HepG2 (cell line): ENCODE results near the gene BIRC2. TPM values are rescaled to one million over a fixed set of nuclear protein-coding genes. Genes with fewer than 3 reads are reported as not detected.

ENCODE experiments used
- AGO1 ChIP-seq: fragments of 200-400 bp; formaldehyde crosslinking; IDR thresholded peaks from 2 replicates; pipeline ENCODE4 v1.6.1; 2017; ENCODE audit warnings: mild to moderate bottlenecking, low read depth, low read length, moderate library complexity; ENCODE audit not compliant: poor library complexity, severe bottlenecking
- AGO2 ChIP-seq: fragments of 200-400 bp; formaldehyde crosslinking; optimal IDR thresholded peaks from 2 replicates; pipeline ENCODE3; 2017; ENCODE audit warnings: mild to moderate bottlenecking, low read depth, low read length, moderate library complexity
- CCDC6 ChIP-seq: sonication (generic); formaldehyde crosslinking; IDR thresholded peaks from 2 replicates; pipeline ENCODE4 v1.8.1; 2022; ENCODE audit warnings: mild to moderate bottlenecking, missing genetic modification reagents, moderate library complexity
- CHCHD3 ChIP-seq: sonication (generic); formaldehyde crosslinking; IDR thresholded peaks from 2 replicates; pipeline ENCODE4 v1.8.0; 2022; ENCODE audit warnings: mild to moderate bottlenecking, missing genetic modification reagents, moderate library complexity
- GPN1 ChIP-seq: sonication (generic); formaldehyde crosslinking; IDR thresholded peaks from 2 replicates; pipeline ENCODE4 v1.5.1; 2020; ENCODE audit warnings: missing genetic modification reagents, borderline replicate concordance
- IRX3 ChIP-seq: sonication (generic); formaldehyde crosslinking; IDR thresholded peaks from 2 replicates; pipeline ENCODE4 v1.8.1; 2023; ENCODE audit warnings: mild to moderate bottlenecking, low read depth, missing genetic modification reagents, borderline replicate concordance
- ISX ChIP-seq: sonication (generic); formaldehyde crosslinking; conservative IDR thresholded peaks from 2 replicates; pipeline ENCODE4 v1.5.0; 2020; ENCODE audit warnings: missing genetic modification reagents
- NONO ChIP-seq, 2 experiments: fragments of 450-650 bp in 1 of 2; sonication (generic) in 1 of 2; formaldehyde crosslinking in 1 of 2; IDR thresholded peaks in 1 of 2; conservative IDR thresholded peaks in 1 of 2; 2 replicates each; pipeline versions ENCODE4 v1.6.1 to v1.8.0; 2017 to 2022; ENCODE audit warnings: mild to moderate bottlenecking in 1 of 2, missing genetic modification reagents in 1 of 2, moderate library complexity in 1 of 2
- PAXIP1 ChIP-seq: sonication (generic); formaldehyde crosslinking; conservative IDR thresholded peaks from 2 replicates; pipeline ENCODE4 v1.4.0; 2020; ENCODE audit warnings: mild to moderate bottlenecking, missing genetic modification reagents, moderate library complexity
- REXO4 ChIP-seq: sonication (generic); formaldehyde crosslinking; IDR thresholded peaks from 2 replicates; pipeline ENCODE4 v1.8.0; 2022; ENCODE audit warnings: missing genetic modification reagents, mild to moderate bottlenecking, borderline replicate concordance
- SRF ChIP-seq: IDR thresholded peaks from 2 replicates; pipeline ENCODE4 v1.6.1; 2011; ENCODE audit warnings: mild to moderate bottlenecking, low read depth, low read length, moderate library complexity
- SRSF1 ChIP-seq: fragments of 200-400 bp; formaldehyde crosslinking; optimal IDR thresholded peaks from 2 replicates; pipeline ENCODE3; 2017; ENCODE audit warnings: mild to moderate bottlenecking, low read depth, low read length, moderate library complexity
- TCF12 ChIP-seq, 2 experiments: fragments of 450-650 bp in 1 of 2; sonication (generic) in 1 of 2; formaldehyde crosslinking in 1 of 2; IDR thresholded peaks; 2 replicates each; pipeline versions ENCODE4 v1.6.1 to v1.8.0; 2017 to 2022; ENCODE audit warnings: antibody characterized with exemption in 1 of 2, mild to moderate bottlenecking in 1 of 2, missing genetic modification reagents in 1 of 2, moderate library complexity in 1 of 2
- YY1 ChIP-seq: IDR thresholded peaks from 2 replicates; pipeline ENCODE4 v1.6.1; 2011; ENCODE audit warnings: low read length, low read depth, moderate library complexity, mild to moderate bottlenecking; ENCODE audit not compliant: insufficient read depth, insufficient replicate concordance
- ZNF17 ChIP-seq: sonication (generic); formaldehyde crosslinking; IDR thresholded peaks from 2 replicates; pipeline ENCODE4 v1.5.0; 2020; ENCODE audit warnings: mild to moderate bottlenecking, missing genetic modification reagents
- ZNF264 ChIP-seq: sonication (generic); formaldehyde crosslinking; IDR thresholded peaks from 2 replicates; pipeline ENCODE4 v1.4.0; 2020; ENCODE audit warnings: missing genetic modification reagents
- ZNF282 ChIP-seq: fragments of 450-650 bp; IDR thresholded peaks from 2 replicates; pipeline ENCODE4 v1.6.1; 2018; ENCODE audit not compliant: partially characterized antibody
- ZNF503 ChIP-seq: sonication (generic); formaldehyde crosslinking; IDR thresholded peaks from 2 replicates; pipeline ENCODE4 v1.4.0; 2020; ENCODE audit warnings: missing genetic modification reagents
- ZNF616 ChIP-seq: sonication (generic); formaldehyde crosslinking; IDR thresholded peaks from 2 replicates; pipeline ENCODE4 v1.5.0; 2020; ENCODE audit warnings: low read depth, mild to moderate bottlenecking, missing genetic modification reagents
- ZNF644 ChIP-seq: IDR thresholded peaks from 2 replicates; pipeline ENCODE4 v1.6.1; 2016; ENCODE audit warnings: low read depth
- ZNF710 ChIP-seq: sonication (generic); formaldehyde crosslinking; IDR thresholded peaks from 2 replicates; pipeline ENCODE4 v1.5.0; 2020; ENCODE audit warnings: mild to moderate bottlenecking, missing genetic modification reagents, borderline replicate concordance
- polyA plus RNA-seq, 8 experiments: library from polyadenylated mRNA; depleted of rRNA in 3 of 8; stranded (reverse) in 7 of 8; unstranded in 1 of 8; fragments of >200 nt; fragmentation: Illumina TruSeq in 4 of 8; extraction: Trizol in 4 of 8; gene quantifications; 2 replicates each; pipeline versions ENCODE4 v1.2.1 to v1.2.3, GENCODE V29; 2011 to 2016; ENCODE audit warnings: low read depth in 4 of 8, missing spikeins in 1 of 8, mixed read lengths in 1 of 8; ENCODE audit not compliant: insufficient read depth in 1 of 8
- total RNA-seq, 5 experiments: library from RNA; depleted of rRNA; stranded (reverse); fragments of >200 nt; fragmentation: Illumina TruSeq; extraction: Trizol; gene quantifications; 2 replicates each; pipeline ENCODE4 v1.2.3, GENCODE V29; 2016; ENCODE audit warnings: low read depth in 1 of 5

The BIRC2 gene
- total and polyA plus RNA-seq, 2 of the 13 experiments (the other 11 are each of a cell fraction or from before 2014, with no cell fraction given) = 61.7 to 62.2 TPM

GRCh38 chr11:102346748-102347461, at the start of gene BIRC2 (continued):
- TF ChIP-seq ISX (CRISPR knock-in tag) (no peak), AGO2 (peak; percentile 65), CHCHD3 (CRISPR knock-in tag) (no peak), ZNF644 (CRISPR knock-in tag) (no peak), ZNF710 (CRISPR knock-in tag) (no peak; the same call in 1 of the 2 replicates), REXO4 (CRISPR knock-in tag) (no peak), NONO (IDR thresholded peaks at IDR 0.05) (no peak), NONO (CRISPR knock-in tag; conservative IDR thresholded peaks at IDR 0.05) (peak; percentile 89), SRSF1 (no peak), SRF (no peak), ZNF616 (CRISPR knock-in tag) (no peak), ZNF264 (0 out of 2 replicates have a peak, but pooled peaks have one; percentile 60), ZNF503 (CRISPR knock-in tag) (peak; percentile 43; the same call in 1 of the 2 replicates), ZNF17 (CRISPR knock-in tag) (no peak), GPN1 (CRISPR knock-in tag) (no peak), IRX3 (CRISPR knock-in tag) (0 out of 2 replicates have a peak, but pooled peaks have one; percentile 28), CCDC6 (CRISPR knock-in tag) (peak; percentile 41; the same call in 1 of the 2 replicates), ZNF282 (no peak), YY1 (peak; percentile 76), AGO1 (no peak), PAXIP1 (CRISPR knock-in tag) (peak; percentile 46; the same call in 1 of the 2 replicates), TCF12 (IDR thresholded peaks at IDR 0.05) (no peak), TCF12 (CRISPR knock-in tag; IDR thresholded peaks at IDR 0.05) (no peak)
